Lower lobe of right lung (tissue), 2 donors: Measurements from ENCODE around the gene INPP1. TPM values are rescaled to one million over a fixed set of nuclear protein-coding genes. Genes with fewer than 3 reads are reported as not detected.
A peak's percentile ranks its signal among the peaks of the same experiment; 100 is the strongest.

Source experiments
- ATAC-seq, 2 donors: fragments of 200-7000 bp; cut with Tn5 transposase; one replicate each; pipeline ENCODE4 v1.9.1; 2020 to 2022; ENCODE audit warnings: mild to moderate bottlenecking in 2 of 2, moderate library complexity in 2 of 2
- DNase-seq: peaks from one replicate; pipeline ENCODE4 v3.0.0-alpha.2; 2020
- H3K27ac ChIP-seq: fragments of 200-600 bp; one replicate; pipeline ENCODE4 v1.8.0; 2022
- H3K27me3 ChIP-seq: fragments of 200-600 bp; one replicate; pipeline ENCODE4 v1.8.0; 2022; ENCODE audit warnings: low read depth
- H3K36me3 ChIP-seq: fragments of 200-600 bp; one replicate; pipeline ENCODE4 v1.8.0; 2022; ENCODE audit warnings: mild to moderate bottlenecking
- H3K4me1 ChIP-seq: fragments of 200-600 bp; one replicate; pipeline ENCODE4 v1.8.0; 2022
- H3K4me3 ChIP-seq: fragments of 200-600 bp; one replicate; pipeline ENCODE4 v1.8.0; 2022; ENCODE audit warnings: mild to moderate bottlenecking
- H3K9me3 ChIP-seq: fragments of 200-600 bp; one replicate; pipeline ENCODE4 v1.8.0; 2022
- CTCF ChIP-seq: fragments of 200-600 bp; IDR thresholded peaks from one replicate; pipeline ENCODE4 v1.8.0; 2022; ENCODE audit warnings: antibody characterized with exemption, mild to moderate bottlenecking
- intact Hi-C: fragments of 100-400 bp; cut with DNase I; formaldehyde crosslinking; loops from one replicate; pipeline ENCODE4 v1.11.0; 2022
- total RNA-seq: library from RNA; stranded (reverse); fragmentation: NEBNext Ultra II Directional; extraction: Animal tissue kit (Norgen Biotek cat#: 25700); gene quantifications from one replicate; pipeline ENCODE4 v1.2.1, GENCODE V29; 2021
- donor health status: DM: no; HTN: yes; CAD: no; lungs with severe emphysema.

Gene INPP1
- total RNA-seq, 1 donor from 2014 or later: 23.4 TPM

- no peaks in the 10 kb centered on the region for H3K27me3 ChIP-seq
- intact Hi-C loops: no loop called here
- TF ChIP-seq CTCF: no peak
- peaks cover 19% of the 10 kb centered on the region for H3K4me1 ChIP-seq
- peak overlapping the region; percentile 78 for H3K4me3 ChIP-seq
- DNase-seq (no peak), ATAC-seq (peak; percentile 36 to 43)
- no peaks in the 10 kb centered on the region for H3K36me3 ChIP-seq
- no peaks in the 10 kb centered on the region for H3K9me3 ChIP-seq
- H3K27ac ChIP-seq: peak overlapping the region; percentile 86
These were observed 24.3 kb upstream of the INPP1 start for GRCh38 chr2:190318931-190319554.

- ATAC-seq: peak; percentile 98 to 99
- Histone ChIP-seq H3K9me3 (no peaks in the 10 kb centered on the region), H3K4me3 (peak within 1 kb of the TSS; percentile 78), H3K27me3 (no peaks in the 10 kb centered on the region), H3K4me1 (peaks cover 19% of the 10 kb centered on the region), H3K27ac (peak within 1 kb of the TSS; percentile 86), H3K36me3 (no peaks in the 10 kb centered on the region)
- peak; percentile 99 for DNase-seq
- intact Hi-C loops: no loop called here
- TF ChIP-seq CTCF: peak; percentile 73
These were observed 23.6 kb upstream of the INPP1 start, which contains the start of gene HIBCH for GRCh38 chr2:190319555-190320498. TSS of gene HIBCH (minus strand) at chr2:190319826. CDS start at chr2:190319750, 76 bp downstream.

- no peaks in the 10 kb centered on the region for H3K27me3 ChIP-seq
- intact Hi-C loops: no loop called here
- ATAC-seq: no peak
- no peak for TF ChIP-seq CTCF
- no peaks in the 10 kb centered on the region for H3K9me3 ChIP-seq
- H3K4me3 ChIP-seq: no peak overlapping the region
- DNase-seq: no peak
- peaks cover 19% of the 10 kb centered on the region for H3K4me1 ChIP-seq
- peak overlapping the region; percentile 86 for H3K27ac ChIP-seq
- H3K36me3 ChIP-seq: no peaks in the 10 kb centered on the region
These were observed 22.7 kb upstream of the INPP1 start for GRCh38 chr2:190320696-190321095.

GRCh38 chr2:190323406-190323805 lies 20.0 kb upstream of the INPP1 start:
- H3K9me3 ChIP-seq: no peaks in the 10 kb centered on the region
- peaks cover 14% of the 10 kb centered on the region for H3K4me1 ChIP-seq
- H3K36me3 ChIP-seq: no peaks in the 10 kb centered on the region
- H3K27me3 ChIP-seq: no peaks in the 10 kb centered on the region
- no peak for TF ChIP-seq CTCF
- intact Hi-C loops: no loop called here
- no peak for ATAC-seq
- no peak for DNase-seq
- H3K4me3 ChIP-seq: no peak overlapping the region
- no peak overlapping the region for H3K27ac ChIP-seq

GRCh38 chr2:190325588-190325987 lies 17.8 kb upstream of the INPP1 start:
- no peak for ATAC-seq
- intact Hi-C loops: no loop called here
- no peaks in the 10 kb centered on the region for H3K36me3 ChIP-seq
- no peak overlapping the region for H3K4me3 ChIP-seq
- H3K4me1 ChIP-seq: peaks cover under 1% of the 10 kb centered on the region
- H3K27ac ChIP-seq: no peak overlapping the region
- DNase-seq: no peak
- TF ChIP-seq CTCF: no peak
- H3K27me3 ChIP-seq: no peaks in the 10 kb centered on the region
- H3K9me3 ChIP-seq: no peaks in the 10 kb centered on the region
